Stimulated activated CD8-positive, alpha-beta memory T cell treated with anti-CD3 and anti-CD28 coated beads, Interleukin-12 subunit alpha, Interleukin-12 subunit beta, amount 100 ng/mL, for 1 hour (primary cell): Measurements from ENCODE around the gene TRDN.
"Not testable (repeated sequence)": the region's sequence is repeated elsewhere in the genome, so short reads cannot be mapped to it uniquely, and the experiment has no call there.

Source experiments
- DNase-seq: peaks from one replicate; pipeline ENCODE4 v3.0.0-alpha.2; 2020; ENCODE audit warnings: low read depth

Gene TRDN

GRCh38 chr6:123562677-123563076 is 74.1 kb downstream of the TRDN start:
- no peak for DNase-seq

- no peak for DNase-seq
Observed at GRCh38 chr6:123562264-123562663, 74.5 kb downstream of the TRDN start.

- DNase-seq = not testable (repeated sequence)
Observed at GRCh38 chr6:123559816-123560215, 76.9 kb downstream of the TRDN start.

GRCh38 chr6:123557474-123557873 is 79.3 kb downstream of the TRDN start:
- not testable (repeated sequence) for DNase-seq

GRCh38 chr6:123551939-123552707 is 84.6 kb downstream of the TRDN start:
- DNase-seq = no peak

GRCh38 chr6:123550052-123550617 is 86.6 kb downstream of the TRDN start:
- no peak for DNase-seq

GRCh38 chr6:123549476-123549875 is 87.3 kb downstream of the TRDN start:
- DNase-seq = no peak

- DNase-seq = no peak
Observed at GRCh38 chr6:123547216-123547978, 89.4 kb downstream of the TRDN start.

- no peak for DNase-seq
Observed at GRCh38 chr6:123546537-123546936, 90.2 kb downstream of the TRDN start.

GRCh38 chr6:123541462-123541861 is 95.3 kb downstream of the TRDN start:
- DNase-seq = no peak

GRCh38 chr6:123533862-123534648 is 102.7 kb downstream of the TRDN start:
- no peak for DNase-seq

GRCh38 chr6:123529843-123530242 is 106.9 kb downstream of the TRDN start:
- no peak for DNase-seq

GRCh38 chr6:123529058-123529457 is 107.7 kb downstream of the TRDN start:
- no peak for DNase-seq

- no peak for DNase-seq
Observed at GRCh38 chr6:123527406-123527805, 109.3 kb downstream of the TRDN start.

- no peak for DNase-seq
Observed at GRCh38 chr6:123526128-123526527, 110.6 kb downstream of the TRDN start.

GRCh38 chr6:123524781-123525180 is 112.0 kb downstream of the TRDN start:
- DNase-seq = no peak

GRCh38 chr6:123520217-123520616 is 116.5 kb downstream of the TRDN start:
- DNase-seq = no peak

- DNase-seq = no peak
Observed at GRCh38 chr6:123519189-123519505, 117.6 kb downstream of the TRDN start.

- no peak for DNase-seq
Observed at GRCh38 chr6:123518441-123519188, 118.1 kb downstream of the TRDN start.

GRCh38 chr6:123515715-123516114 is 121.0 kb downstream of the TRDN start:
- DNase-seq = no peak

- no peak for DNase-seq
Observed at GRCh38 chr6:123509112-123509511, 127.6 kb downstream of the TRDN start.

GRCh38 chr6:123508290-123508689 is 128.5 kb downstream of the TRDN start:
- DNase-seq = no peak
